ENCODE results near the gene NABP2.

- TF ChIP-seq CTCF (IDR thresholded peaks at IDR 0.05; ENCODE audit: poor library complexity, severe bottlenecking) (no peak), REST (IDR thresholded peaks at IDR 0.05; ENCODE audit: borderline replicate concordance) (no peak), TAF1 (IDR thresholded peaks at IDR 0.05; ENCODE audit: low read depth) (no peak), EP300 (conservative IDR thresholded peaks at IDR 0.05; ENCODE audit: poor library complexity, severe bottlenecking) (no peak), EZH2 (IDR thresholded peaks at IDR 0.05; ENCODE audit: borderline replicate concordance, insufficient read depth, low read length, poor library complexity, severe bottlenecking) (no peak), POLR2AphosphoS5 (IDR thresholded peaks at IDR 0.05) (no peak), SMC3 (conservative IDR thresholded peaks at IDR 0.05; ENCODE audit: poor library complexity) (no peak), RAD21 (conservative IDR thresholded peaks at IDR 0.05) (no peak), MXI1 (conservative IDR thresholded peaks at IDR 0.05; ENCODE audit: poor library complexity, severe bottlenecking) (no peak)
Measured at GRCh38 chr12:56253091-56253490, 28.9 kb downstream of the NABP2 start.

Data from neural cell (in vitro differentiated cells).